Measurements from ENCODE around the gene MSTN. TPM values are rescaled to one million over a fixed set of nuclear protein-coding genes. Genes with fewer than 3 reads are reported as not detected.

Gene MSTN
- under 1 TPM; 0.05 to 0.34 TPM for total RNA-seq

DNA sequence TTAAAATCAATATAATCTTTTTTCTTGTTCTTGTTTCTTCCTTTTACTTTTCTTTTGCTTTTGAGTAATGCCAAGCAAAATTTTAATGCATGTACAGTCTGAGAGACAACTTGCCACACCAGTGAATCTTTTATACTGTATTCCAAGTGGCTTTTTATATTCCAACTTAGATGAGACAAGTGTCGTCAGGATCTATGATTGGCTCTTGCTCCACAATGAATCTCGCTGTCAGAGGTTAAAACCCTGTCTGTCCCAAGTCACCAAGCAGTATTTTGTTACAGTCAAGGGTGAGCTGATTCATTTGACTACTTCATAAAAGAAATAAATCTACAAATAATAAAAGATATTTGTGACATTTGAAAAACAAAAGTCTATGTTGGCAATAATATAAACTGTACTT lies at the start of gene MSTN:
Gene MSTN, minus strand, starts transcription at position 129 of the 400 bp plus-strand sequence. CDS start 133 bp downstream, outside the sequence.
- no peak within 1 kb of the TSS for H3K27ac ChIP-seq
- intact Hi-C loops (cut with DNase I), result loop anchor here (10.0 kb wide), 1 partner anchor 388 kb away; the partner anchor contains the start of gene ANKAR
- DNase-seq (ENCODE audit: low spot score), result no peak
- no peaks in the 10 kb centered on the region for H3K9me3 ChIP-seq
- no peaks in the 10 kb centered on the region for H3K36me3 ChIP-seq
- no peak within 1 kb of the TSS for H3K4me3 ChIP-seq
- H3K4me1 ChIP-seq (replicated peaks), result no peaks in the 10 kb centered on the region
- no peaks in the 10 kb centered on the region for H3K27me3 ChIP-seq (replicated peaks; ENCODE audit: insufficient read depth)
- WGBS, result 81% methylated on average over 2 of the region's 2 CpGs
- TF ChIP-seq POLR2A (IDR thresholded peaks at IDR 0.05), result no peak
- TF ChIP-seq, protein P1, sequence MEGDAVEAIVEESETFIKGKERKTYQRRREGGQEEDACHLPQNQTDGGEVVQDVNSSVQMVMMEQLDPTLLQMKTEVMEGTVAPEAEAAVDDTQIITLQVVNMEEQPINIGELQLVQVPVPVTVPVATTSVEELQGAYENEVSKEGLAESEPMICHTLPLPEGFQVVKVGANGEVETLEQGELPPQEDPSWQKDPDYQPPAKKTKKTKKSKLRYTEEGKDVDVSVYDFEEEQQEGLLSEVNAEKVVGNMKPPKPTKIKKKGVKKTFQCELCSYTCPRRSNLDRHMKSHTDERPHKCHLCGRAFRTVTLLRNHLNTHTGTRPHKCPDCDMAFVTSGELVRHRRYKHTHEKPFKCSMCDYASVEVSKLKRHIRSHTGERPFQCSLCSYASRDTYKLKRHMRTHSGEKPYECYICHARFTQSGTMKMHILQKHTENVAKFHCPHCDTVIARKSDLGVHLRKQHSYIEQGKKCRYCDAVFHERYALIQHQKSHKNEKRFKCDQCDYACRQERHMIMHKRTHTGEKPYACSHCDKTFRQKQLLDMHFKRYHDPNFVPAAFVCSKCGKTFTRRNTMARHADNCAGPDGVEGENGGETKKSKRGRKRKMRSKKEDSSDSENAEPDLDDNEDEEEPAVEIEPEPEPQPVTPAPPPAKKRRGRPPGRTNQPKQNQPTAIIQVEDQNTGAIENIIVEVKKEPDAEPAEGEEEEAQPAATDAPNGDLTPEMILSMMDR (IDR thresholded peaks at IDR 0.05), result no peak
- no peak for TF ChIP-seq POLR2AphosphoS5 (IDR thresholded peaks at IDR 0.05)

DNA sequence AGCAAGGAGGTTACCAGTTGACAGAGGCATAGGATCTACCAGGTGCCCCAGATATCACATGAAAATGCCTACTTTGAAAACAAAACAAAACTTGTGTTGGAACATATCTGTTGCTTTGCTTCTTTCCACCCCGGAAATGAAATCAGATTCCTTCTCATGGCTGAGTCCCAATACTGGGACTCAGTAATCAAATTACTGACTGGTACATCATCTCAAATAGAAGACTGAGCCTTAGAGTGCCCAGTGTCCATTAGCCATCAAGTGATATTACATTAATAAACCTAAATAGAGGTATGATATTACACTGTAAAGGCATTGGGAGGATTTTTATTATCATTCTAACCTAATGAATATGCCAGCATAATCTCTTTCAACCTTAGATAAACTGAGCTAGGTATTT lies 48.6 kb upstream of the MSTN start:
- Histone ChIP-seq H3K4me1 (replicated peaks) (no peaks in the 10 kb centered on the region), H3K36me3 (no peaks in the 10 kb centered on the region), H3K27ac (no peak overlapping the region), H3K4me3 (no peak overlapping the region), H3K9me3 (no peaks in the 10 kb centered on the region), H3K27me3 (replicated peaks; ENCODE audit: insufficient read depth) (no peaks in the 10 kb centered on the region)
- TF ChIP-seq, protein P1 (IDR thresholded peaks at IDR 0.05), result no peak
- TF ChIP-seq POLR2AphosphoS5 (IDR thresholded peaks at IDR 0.05) (no peak), POLR2A (IDR thresholded peaks at IDR 0.05) (no peak)
- intact Hi-C loops (cut with DNase I), result no loop called here
- 68% methylated on average over 1 of the region's 1 CpG for WGBS
- no peak for DNase-seq (ENCODE audit: low spot score)

DNA sequence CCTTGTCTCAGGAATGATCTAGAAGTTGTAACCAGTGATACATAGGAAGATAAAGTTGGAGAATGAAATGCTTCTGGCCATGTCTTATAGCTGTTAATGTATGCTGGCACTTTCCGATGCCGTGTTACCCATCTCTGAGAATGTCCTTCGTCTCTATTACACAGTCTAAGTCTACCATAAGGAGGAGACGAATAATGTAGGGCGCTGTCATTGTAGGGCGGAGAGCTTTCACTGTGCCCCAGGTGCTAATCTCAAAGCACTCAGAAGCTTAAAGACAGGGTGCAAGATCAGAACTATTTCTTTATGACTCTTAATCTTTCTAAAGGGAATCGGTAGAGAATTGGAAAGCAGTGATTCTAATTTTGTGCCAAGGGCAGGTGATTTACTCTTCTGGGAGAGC lies 48.2 kb upstream of the MSTN start:
- Histone ChIP-seq H3K9me3 (no peaks in the 10 kb centered on the region), H3K36me3 (no peaks in the 10 kb centered on the region), H3K27me3 (replicated peaks; ENCODE audit: insufficient read depth) (no peaks in the 10 kb centered on the region), H3K4me3 (no peak overlapping the region), H3K4me1 (replicated peaks) (no peaks in the 10 kb centered on the region), H3K27ac (no peak overlapping the region)
- TF ChIP-seq POLR2A (IDR thresholded peaks at IDR 0.05) (no peak), POLR2AphosphoS5 (IDR thresholded peaks at IDR 0.05) (no peak)
- TF ChIP-seq, protein P1 (IDR thresholded peaks at IDR 0.05), result no peak
- 89% methylated on average over 7 of the region's 7 CpGs for WGBS
- no peak for DNase-seq (ENCODE audit: low spot score)
- intact Hi-C loops (cut with DNase I), result no loop called here

DNA sequence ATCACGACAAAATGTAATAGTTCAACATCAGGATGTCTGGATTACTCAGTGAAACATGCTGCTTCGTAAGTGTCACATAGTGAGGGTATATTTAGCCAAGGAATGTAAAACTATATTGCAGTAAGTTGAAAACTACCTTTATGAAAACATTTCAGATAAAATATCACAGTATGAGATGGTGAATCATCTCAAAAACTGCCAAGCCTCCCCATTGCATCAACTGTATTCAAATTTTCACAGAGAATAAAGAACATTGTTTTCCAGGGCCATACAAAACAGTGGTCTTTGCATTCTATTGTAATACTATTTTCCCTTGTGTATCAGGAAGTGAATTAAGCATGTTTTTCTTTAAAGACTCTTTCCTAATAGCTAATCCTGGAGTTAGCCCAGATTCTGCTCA lies 47.6 kb upstream of the MSTN start:
- 80% methylated on average over 2 of the region's 2 CpGs for WGBS
- Histone ChIP-seq H3K4me1 (replicated peaks) (no peaks in the 10 kb centered on the region), H3K9me3 (no peaks in the 10 kb centered on the region), H3K4me3 (no peak overlapping the region), H3K36me3 (no peaks in the 10 kb centered on the region), H3K27ac (no peak overlapping the region), H3K27me3 (replicated peaks; ENCODE audit: insufficient read depth) (no peaks in the 10 kb centered on the region)
- no peak for DNase-seq (ENCODE audit: low spot score)
- intact Hi-C loops (cut with DNase I), result no loop called here
- TF ChIP-seq POLR2A (IDR thresholded peaks at IDR 0.05) (no peak), POLR2AphosphoS5 (IDR thresholded peaks at IDR 0.05) (no peak)
- TF ChIP-seq, protein P1 (IDR thresholded peaks at IDR 0.05), result no peak

DNA sequence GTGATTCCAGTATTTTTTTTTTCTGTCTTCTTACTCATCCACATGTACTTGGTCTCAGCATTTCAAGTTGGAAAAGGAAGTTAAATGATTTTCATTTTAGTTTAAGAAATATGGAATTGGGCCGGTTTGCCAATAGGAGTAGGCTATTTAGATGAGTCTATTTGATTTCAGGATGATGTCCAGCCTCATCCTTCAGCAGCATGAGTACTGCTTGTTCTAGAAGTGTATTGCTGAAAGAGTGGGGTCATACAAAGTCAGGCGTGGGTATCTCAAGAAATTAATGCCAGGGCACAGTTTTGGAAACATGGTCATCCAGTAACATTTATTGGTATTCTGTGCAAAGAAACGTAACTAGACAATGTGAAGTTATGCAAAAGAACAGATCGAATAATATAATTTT lies 44.9 kb upstream of the MSTN start:
- no peaks in the 10 kb centered on the region for H3K4me1 ChIP-seq (replicated peaks)
- intact Hi-C loops (cut with DNase I), result loop anchor here (5.0 kb wide), 1 partner anchor 70 kb away; no protein-coding TSS in a partner anchor
- H3K27me3 ChIP-seq (replicated peaks; ENCODE audit: insufficient read depth), result no peaks in the 10 kb centered on the region
- no peak for DNase-seq (ENCODE audit: low spot score)
- 70% methylated on average over 4 of the region's 4 CpGs for WGBS
- H3K9me3 ChIP-seq, result no peaks in the 10 kb centered on the region
- TF ChIP-seq POLR2A (IDR thresholded peaks at IDR 0.05) (no peak), POLR2AphosphoS5 (IDR thresholded peaks at IDR 0.05) (no peak)
- TF ChIP-seq, protein P1 (IDR thresholded peaks at IDR 0.05), result no peak
- H3K36me3 ChIP-seq, result no peaks in the 10 kb centered on the region
- no peak overlapping the region for H3K27ac ChIP-seq
- H3K4me3 ChIP-seq, result no peak overlapping the region

All from prostate gland (tissue), 2 donors.